Breast epithelium (tissue), 4 donors: ENCODE results near the gene CEP97. TPM values are rescaled to one million over a fixed set of nuclear protein-coding genes. Genes with fewer than 3 reads are reported as not detected.
"Not testable (repeated sequence)": the region's sequence is repeated elsewhere in the genome, so short reads cannot be mapped to it uniquely, and the experiment has no call there.

Source experiments
- DNase-seq, 2 donors: peaks; one replicate each; pipeline ENCODE4 v3.0.0-alpha.2; 2019; ENCODE audit warnings: low spot score in 2 of 2
- H3K27ac ChIP-seq, 2 donors: fragments of 200-600 bp; sonication (generic) in 1 of 2; one replicate each; pipeline ENCODE4 v1.5.1; 2016 to 2019; ENCODE audit warnings: mild to moderate bottlenecking in 1 of 2
- H3K27me3 ChIP-seq, 2 donors: fragments of 200-600 bp; sonication (generic) in 1 of 2; one replicate each; pipeline versions ENCODE4 v1.5.1 to v1.6.0; 2017 to 2019; ENCODE audit warnings: control low read depth in 1 of 2, mild to moderate bottlenecking in 1 of 2
- H3K36me3 ChIP-seq: fragments of 200-600 bp; one replicate; pipeline ENCODE4 v1.5.1; 2019
- H3K4me1 ChIP-seq, 2 donors: fragments of 200-600 bp; sonication (generic); one replicate each; pipeline ENCODE4 v1.5.1; 2016 to 2019; ENCODE audit warnings: control low read depth in 1 of 2
- H3K4me3 ChIP-seq, 3 donors: fragments of 200-600 bp; sonication (generic); 1 replicate in 2 of 3; 2 replicates in 1 of 3; pipeline ENCODE4 v1.5.1; 2016 to 2019; ENCODE audit warnings: mild to moderate bottlenecking in 3 of 3, moderate library complexity in 2 of 3
- H3K9me3 ChIP-seq, 2 donors: fragments of 200-600 bp; sonication (generic) in 1 of 2; one replicate each; pipeline ENCODE4 v1.5.1; 2016 to 2019; ENCODE audit warnings: control low read depth in 1 of 2
- POLR2A ChIP-seq: fragments of 450-650 bp; IDR thresholded peaks from one replicate; pipeline ENCODE4 v1.6.1; 2016; ENCODE audit warnings: antibody characterized with exemption, mild to moderate bottlenecking, moderate library complexity
- POLR2AphosphoS5 ChIP-seq, 3 donors: sonication (generic); formaldehyde crosslinking; IDR thresholded peaks; one replicate each; pipeline ENCODE4 v1.6.1; 2017; ENCODE audit warnings: antibody characterized with exemption in 3 of 3
- intact Hi-C: fragments of 100-400 bp; cut with DNase I; formaldehyde crosslinking; loops from one replicate; pipeline ENCODE4 v1.15.1; 2023; ENCODE audit warnings: low total_unique reads
- total RNA-seq, 3 donors: library from RNA; depleted of rRNA; stranded (reverse); fragments of >200 nt; gene quantifications; one replicate each; pipeline ENCODE4 v1.1.0, GENCODE V29; 2016
- TF ChIP-seq, protein P1 (sequence below), 3 donors: fragments of 450-650 bp; IDR thresholded peaks; one replicate each; pipeline ENCODE4 v1.5.1; 2016 to 2017; ENCODE audit warnings: antibody characterized with exemption in 3 of 3, mild to moderate bottlenecking in 3 of 3, moderate library complexity in 3 of 3

Gene CEP97
- total RNA-seq, 3 donors from 2014 or later: 7.4 to 13.2 (median 12.1) TPM

GRCh38 chr3:101677436-101678286 is 46.8 kb upstream of the CEP97 start:
- H3K9me3 ChIP-seq: no peaks in the 10 kb centered on the region
- H3K4me1 ChIP-seq: peaks cover 6 to 11% of the 10 kb centered on the region in 2 donors
- H3K27me3 ChIP-seq: no peaks in the 10 kb centered on the region
- intact Hi-C loops: no loop called here
- peak overlapping the region; percentile 85 to 100 (median 99) for H3K4me3 ChIP-seq
- H3K36me3 ChIP-seq: no peaks in the 10 kb centered on the region
- peak overlapping the region; percentile 96 to 99 for H3K27ac ChIP-seq
- no peak for TF ChIP-seq POLR2AphosphoS5 (IDR thresholded peaks at IDR 0.05)
- TF ChIP-seq, protein P1, sequence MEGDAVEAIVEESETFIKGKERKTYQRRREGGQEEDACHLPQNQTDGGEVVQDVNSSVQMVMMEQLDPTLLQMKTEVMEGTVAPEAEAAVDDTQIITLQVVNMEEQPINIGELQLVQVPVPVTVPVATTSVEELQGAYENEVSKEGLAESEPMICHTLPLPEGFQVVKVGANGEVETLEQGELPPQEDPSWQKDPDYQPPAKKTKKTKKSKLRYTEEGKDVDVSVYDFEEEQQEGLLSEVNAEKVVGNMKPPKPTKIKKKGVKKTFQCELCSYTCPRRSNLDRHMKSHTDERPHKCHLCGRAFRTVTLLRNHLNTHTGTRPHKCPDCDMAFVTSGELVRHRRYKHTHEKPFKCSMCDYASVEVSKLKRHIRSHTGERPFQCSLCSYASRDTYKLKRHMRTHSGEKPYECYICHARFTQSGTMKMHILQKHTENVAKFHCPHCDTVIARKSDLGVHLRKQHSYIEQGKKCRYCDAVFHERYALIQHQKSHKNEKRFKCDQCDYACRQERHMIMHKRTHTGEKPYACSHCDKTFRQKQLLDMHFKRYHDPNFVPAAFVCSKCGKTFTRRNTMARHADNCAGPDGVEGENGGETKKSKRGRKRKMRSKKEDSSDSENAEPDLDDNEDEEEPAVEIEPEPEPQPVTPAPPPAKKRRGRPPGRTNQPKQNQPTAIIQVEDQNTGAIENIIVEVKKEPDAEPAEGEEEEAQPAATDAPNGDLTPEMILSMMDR (IDR thresholded peaks at IDR 0.05): no peak
- TF ChIP-seq POLR2A: no peak
- no peak for DNase-seq

DNA sequence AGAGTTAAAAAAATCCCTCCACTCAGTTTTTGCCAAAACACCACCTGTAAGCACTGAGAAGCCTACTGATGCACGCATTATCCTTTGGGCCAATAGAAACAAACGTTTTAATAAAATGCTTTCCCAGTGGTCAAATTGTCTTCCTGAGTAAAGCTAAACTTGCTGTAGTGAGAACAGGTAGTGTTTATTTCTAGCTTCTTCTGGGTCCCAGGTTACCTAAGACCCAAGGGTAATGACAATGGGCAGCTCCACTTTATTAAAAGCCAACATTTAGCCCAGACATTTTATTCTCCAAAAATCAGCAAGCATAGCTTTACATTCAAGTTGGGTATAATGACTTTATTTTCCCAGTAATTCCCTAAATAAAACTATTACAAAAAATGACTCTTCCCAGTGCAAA is 45.6 kb upstream of the CEP97 start:
- DNase-seq, H3K36me3 ChIP-seq, H3K27ac ChIP-seq, H3K9me3 ChIP-seq, H3K27me3 ChIP-seq, H3K4me3 ChIP-seq, intact Hi-C loops: not testable (repeated sequence)
- peaks cover 6 to 11% of the 10 kb centered on the region in 2 donors for H3K4me1 ChIP-seq

DNA sequence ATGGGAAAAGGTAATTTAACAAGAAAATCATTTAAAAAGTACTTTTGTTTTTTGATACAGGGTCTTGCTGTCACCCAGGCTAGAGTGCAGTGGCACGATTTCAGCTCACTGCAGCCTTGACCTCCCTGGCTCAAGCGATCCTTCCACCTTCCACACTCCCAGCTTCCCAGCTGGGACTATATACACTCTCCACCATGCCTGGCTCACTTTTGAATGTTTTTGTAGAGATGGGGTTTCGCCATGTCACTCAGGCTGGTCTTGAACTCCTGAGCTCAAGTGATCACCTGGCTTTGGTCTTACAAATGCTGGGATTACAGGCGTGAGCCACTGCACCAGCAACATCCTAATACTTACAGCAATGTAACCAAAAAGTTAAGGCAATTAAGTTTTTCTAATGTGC is 43.9 kb upstream of the CEP97 start:
- no peak for DNase-seq
- H3K9me3 ChIP-seq: no peaks in the 10 kb centered on the region
- TF ChIP-seq, protein P1 (IDR thresholded peaks at IDR 0.05): no peak
- TF ChIP-seq POLR2AphosphoS5 (IDR thresholded peaks at IDR 0.05) (no peak), POLR2A (no peak)
- H3K27me3 ChIP-seq: no peaks in the 10 kb centered on the region
- no peak overlapping the region for H3K27ac ChIP-seq
- no peaks in the 10 kb centered on the region for H3K36me3 ChIP-seq
- H3K4me3 ChIP-seq: no peak overlapping the region
- H3K4me1 ChIP-seq: peaks cover 6 to 11% of the 10 kb centered on the region in 2 donors
- intact Hi-C loops: loop anchor here (5.0 kb wide), 1 partner anchor 98 kb away; no protein-coding TSS in a partner anchor

DNA sequence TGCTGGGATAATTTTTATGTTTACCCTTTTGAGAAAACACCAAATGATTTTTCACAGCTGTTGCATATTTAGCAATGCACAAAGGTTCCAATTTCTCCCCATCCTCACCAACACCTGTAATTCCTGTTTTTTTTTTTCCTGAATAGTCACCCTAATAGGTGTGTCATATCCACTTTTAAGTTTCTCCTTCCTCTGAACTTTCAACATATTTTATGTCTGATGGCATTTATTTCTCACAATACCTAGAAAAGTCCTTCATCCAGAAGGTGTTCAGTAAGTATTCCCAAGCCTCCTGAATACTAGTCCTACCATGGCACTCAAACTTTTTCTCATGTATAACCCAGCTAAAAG is 39.4 kb upstream of the CEP97 start:
- peak overlapping the region; percentile 64 to 90 (median 74) for H3K4me3 ChIP-seq
- no peaks in the 10 kb centered on the region for H3K9me3 ChIP-seq
- H3K36me3 ChIP-seq: no peaks in the 10 kb centered on the region
- DNase-seq: no peak
- H3K4me1 ChIP-seq: no peaks in the 10 kb centered on the region
- TF ChIP-seq POLR2AphosphoS5 (IDR thresholded peaks at IDR 0.05): no peak
- TF ChIP-seq, protein P1 (IDR thresholded peaks at IDR 0.05): no peak
- TF ChIP-seq POLR2A: no peak
- no peaks in the 10 kb centered on the region for H3K27me3 ChIP-seq
- H3K27ac ChIP-seq: peak overlapping the region; percentile 98
- intact Hi-C loops: no loop called here

DNA sequence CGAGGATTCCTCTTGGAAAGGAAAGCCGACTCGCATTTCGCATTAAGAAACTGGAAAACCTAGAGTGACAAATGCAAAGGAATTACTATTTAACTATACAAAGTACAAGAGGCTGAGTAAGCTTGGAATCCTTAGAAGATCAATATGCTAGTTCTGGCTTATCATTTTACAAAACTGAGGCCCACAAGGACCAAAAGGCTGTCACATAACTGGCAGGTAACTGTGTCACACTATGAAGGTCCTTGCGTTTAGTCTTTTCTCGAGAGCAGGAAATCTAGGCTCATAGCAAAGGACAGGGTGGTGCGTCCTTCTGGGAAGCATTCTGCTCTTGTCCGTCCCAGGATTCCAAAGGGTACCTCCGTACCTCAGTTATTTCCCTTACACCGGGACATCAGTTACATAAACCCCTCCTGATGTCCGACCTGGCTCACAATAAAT is 38.5 kb upstream of the CEP97 start:
- H3K27ac ChIP-seq: peak overlapping the region; percentile 98
- H3K4me1 ChIP-seq: no peaks in the 10 kb centered on the region
- intact Hi-C loops: no loop called here
- no peaks in the 10 kb centered on the region for H3K27me3 ChIP-seq
- H3K4me3 ChIP-seq: peak overlapping the region; percentile 64 to 90 (median 74)
- TF ChIP-seq POLR2AphosphoS5 (IDR thresholded peaks at IDR 0.05): no peak
- no peak for TF ChIP-seq POLR2A
- TF ChIP-seq, protein P1 (IDR thresholded peaks at IDR 0.05): no peak
- no peaks in the 10 kb centered on the region for H3K9me3 ChIP-seq
- no peaks in the 10 kb centered on the region for H3K36me3 ChIP-seq
- DNase-seq: no peak
